SK-N-SH treated with all-trans-retinoic acid at 6 μM for 48 hours (cell line): ENCODE measurements around the gene CD274.

Experiments
- ATAC-seq: fragments of 200-7000 bp; cut with Tn5 transposase; 3 replicates; pipeline ENCODE4 v1.9.1; 2020; ENCODE audit warnings: mild to moderate bottlenecking, moderate library complexity
- ARNTL ChIP-seq: fragments of 450-650 bp; formaldehyde crosslinking; IDR thresholded peaks from 2 replicates; pipeline ENCODE4 v1.5.0; 2020; ENCODE audit warnings: low read depth, mild to moderate bottlenecking, moderate library complexity, borderline replicate concordance
- BACH2 ChIP-seq: fragments of 250-450 bp; sonication (Bioruptor Pico); IDR thresholded peaks from 2 replicates; pipeline ENCODE4 v1.9.0; 2021; ENCODE audit warnings: mild to moderate bottlenecking, borderline replicate concordance
- CREB5 ChIP-seq: fragments of 250-450 bp; sonication (Bioruptor Pico); IDR thresholded peaks from 2 replicates; pipeline ENCODE4 v1.5.1; 2020; ENCODE audit warnings: low read depth, mild to moderate bottlenecking, moderate library complexity
- CSDC2 ChIP-seq: fragments of 250-450 bp; sonication (Bioruptor Pico); IDR thresholded peaks from 2 replicates; pipeline ENCODE4 v1.5.0; 2020; ENCODE audit warnings: mild to moderate bottlenecking, moderate library complexity
- CSRNP3 ChIP-seq: fragments of 250-450 bp; sonication (Bioruptor Pico); IDR thresholded peaks from 2 replicates; pipeline ENCODE4 v1.5.1; 2021; ENCODE audit warnings: mild to moderate bottlenecking, moderate library complexity
- ESRRG ChIP-seq: fragments of 250-450 bp; sonication (Bioruptor Pico); IDR thresholded peaks from 2 replicates; pipeline ENCODE4 v1.6.1; 2021; ENCODE audit warnings: mild to moderate bottlenecking
- GLIS3 ChIP-seq: fragments of 250-450 bp; sonication (Bioruptor Pico); IDR thresholded peaks from 2 replicates; pipeline ENCODE4 v1.5.0; 2020; ENCODE audit warnings: mild to moderate bottlenecking, moderate library complexity
- ISL1 ChIP-seq: fragments of 250-450 bp; sonication (Bioruptor Pico); IDR thresholded peaks from 2 replicates; pipeline ENCODE4 v2.1.2; 2022; ENCODE audit warnings: mild to moderate bottlenecking, moderate library complexity
- OSR1 ChIP-seq: fragments of 250-450 bp; sonication (Bioruptor Pico); IDR thresholded peaks from 2 replicates; pipeline ENCODE4 v1.8.0; 2022; ENCODE audit warnings: moderate library complexity, mild to moderate bottlenecking, inconsistent platforms
- PATZ1 ChIP-seq: fragments of 250-450 bp; sonication (Bioruptor Pico); IDR thresholded peaks from 2 replicates; pipeline ENCODE4 v1.8.0; 2020; ENCODE audit warnings: mild to moderate bottlenecking, moderate library complexity, borderline replicate concordance
- RARB ChIP-seq: fragments of 250-450 bp; sonication (Bioruptor Pico); IDR thresholded peaks from 2 replicates; pipeline ENCODE4 v1.8.0; 2021; ENCODE audit warnings: mild to moderate bottlenecking, moderate library complexity
- SNAI2 ChIP-seq: fragments of 250-450 bp; sonication (Bioruptor Pico); IDR thresholded peaks from 2 replicates; pipeline ENCODE4 v1.5.0; 2020; ENCODE audit warnings: mild to moderate bottlenecking, moderate library complexity
- TCF4 ChIP-seq: fragments of 250-450 bp; sonication (Bioruptor Pico); IDR thresholded peaks from 2 replicates; pipeline ENCODE4 v1.8.0; 2021; ENCODE audit warnings: mild to moderate bottlenecking, moderate library complexity, borderline replicate concordance
- TOX ChIP-seq: fragments of 250-450 bp; sonication (Bioruptor Pico); IDR thresholded peaks from 2 replicates; pipeline ENCODE4 v1.8.0; 2021; ENCODE audit warnings: mild to moderate bottlenecking, moderate library complexity, borderline replicate concordance
- TSHZ2 ChIP-seq: fragments of 250-450 bp; sonication (Bioruptor Pico); IDR thresholded peaks from 2 replicates; pipeline ENCODE4 v1.5.0; 2020; ENCODE audit warnings: mild to moderate bottlenecking, moderate library complexity
- ZC3H10 ChIP-seq: fragments of 250-450 bp; sonication (Bioruptor Pico); IDR thresholded peaks from 2 replicates; pipeline ENCODE4 v1.5.1; 2021; ENCODE audit warnings: mild to moderate bottlenecking, moderate library complexity
- ZFP3 ChIP-seq: fragments of 250-450 bp; sonication (Bioruptor Pico); IDR thresholded peaks from 2 replicates; pipeline ENCODE4 v1.5.0; 2020; ENCODE audit warnings: mild to moderate bottlenecking, moderate library complexity
- ZFP30 ChIP-seq: fragments of 450-650 bp; formaldehyde crosslinking; IDR thresholded peaks from 2 replicates; pipeline ENCODE4 v1.5.0; 2022; ENCODE audit warnings: mild to moderate bottlenecking, moderate library complexity
- ZNF565 ChIP-seq: fragments of 450-650 bp; formaldehyde crosslinking; conservative IDR thresholded peaks from 2 replicates; pipeline ENCODE4 v1.5.0; 2020; ENCODE audit warnings: low read depth, mild to moderate bottlenecking, moderate library complexity
- ZNF70 ChIP-seq: fragments of 450-650 bp; formaldehyde crosslinking; IDR thresholded peaks from 2 replicates; pipeline ENCODE4 v1.5.0; 2020; ENCODE audit warnings: mild to moderate bottlenecking, moderate library complexity
- ZNF8 ChIP-seq: fragments of 450-650 bp; formaldehyde crosslinking; IDR thresholded peaks from 2 replicates; pipeline ENCODE4 v1.5.0; 2020; ENCODE audit warnings: mild to moderate bottlenecking, moderate library complexity
- TF ChIP-seq, protein P1 (sequence below): fragments of 250-450 bp; sonication (Bioruptor Pico); IDR thresholded peaks from 2 replicates; pipeline ENCODE4 v1.8.0; 2021; ENCODE audit warnings: low read depth, mild to moderate bottlenecking, moderate library complexity, borderline replicate concordance

Gene CD274

DNA sequence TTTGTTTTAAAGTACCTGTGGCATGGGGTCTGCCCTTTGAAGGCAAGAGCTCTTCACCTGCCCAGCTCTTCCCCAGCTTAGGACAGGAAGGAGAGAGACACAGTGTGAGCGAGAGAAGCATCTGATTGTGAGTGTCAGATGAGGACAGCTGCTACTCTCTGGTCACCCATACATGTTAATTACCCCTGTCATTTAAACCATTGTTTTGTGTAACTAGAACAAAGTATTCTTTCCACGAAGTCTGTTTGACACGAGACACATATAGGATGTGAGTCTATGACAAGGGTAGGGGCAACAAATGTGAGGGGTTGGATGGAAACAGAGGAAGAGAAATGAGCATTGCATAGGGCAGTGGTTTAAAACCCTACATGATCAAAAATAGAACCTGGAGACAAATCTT lies 3.0 kb upstream of the CD274 start:
- TF ChIP-seq CSDC2 (CRISPR knock-in tag) (no peak), ZC3H10 (no peak), ZFP30 (CRISPR knock-in tag) (no peak), CREB5 (CRISPR knock-in tag) (no peak), SNAI2 (CRISPR knock-in tag) (no peak), OSR1 (no peak), GLIS3 (CRISPR knock-in tag) (no peak), PATZ1 (no peak), TSHZ2 (no peak), ZNF70 (no peak), ZFP3 (CRISPR knock-in tag) (no peak), TOX (CRISPR knock-in tag) (no peak), RARB (no peak), CSRNP3 (CRISPR knock-in tag) (no peak), ZNF8 (CRISPR knock-in tag) (no peak), ISL1 (CRISPR knock-in tag) (no peak), TCF4 (no peak), ZNF565 (no peak)
- TF ChIP-seq, protein P1, sequence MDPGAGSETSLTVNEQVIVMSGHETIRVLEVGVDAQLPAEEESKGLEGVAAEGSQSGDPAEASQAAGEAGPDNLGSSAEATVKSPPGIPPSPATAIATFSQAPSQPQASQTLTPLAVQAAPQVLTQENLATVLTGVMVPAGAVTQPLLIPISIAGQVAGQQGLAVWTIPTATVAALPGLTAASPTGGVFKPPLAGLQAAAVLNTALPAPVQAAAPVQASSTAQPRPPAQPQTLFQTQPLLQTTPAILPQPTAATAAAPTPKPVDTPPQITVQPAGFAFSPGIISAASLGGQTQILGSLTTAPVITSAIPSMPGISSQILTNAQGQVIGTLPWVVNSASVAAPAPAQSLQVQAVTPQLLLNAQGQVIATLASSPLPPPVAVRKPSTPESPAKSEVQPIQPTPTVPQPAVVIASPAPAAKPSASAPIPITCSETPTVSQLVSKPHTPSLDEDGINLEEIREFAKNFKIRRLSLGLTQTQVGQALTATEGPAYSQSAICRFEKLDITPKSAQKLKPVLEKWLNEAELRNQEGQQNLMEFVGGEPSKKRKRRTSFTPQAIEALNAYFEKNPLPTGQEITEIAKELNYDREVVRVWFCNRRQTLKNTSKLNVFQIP (CRISPR knock-in tag): no peak
- no peak for ATAC-seq

DNA sequence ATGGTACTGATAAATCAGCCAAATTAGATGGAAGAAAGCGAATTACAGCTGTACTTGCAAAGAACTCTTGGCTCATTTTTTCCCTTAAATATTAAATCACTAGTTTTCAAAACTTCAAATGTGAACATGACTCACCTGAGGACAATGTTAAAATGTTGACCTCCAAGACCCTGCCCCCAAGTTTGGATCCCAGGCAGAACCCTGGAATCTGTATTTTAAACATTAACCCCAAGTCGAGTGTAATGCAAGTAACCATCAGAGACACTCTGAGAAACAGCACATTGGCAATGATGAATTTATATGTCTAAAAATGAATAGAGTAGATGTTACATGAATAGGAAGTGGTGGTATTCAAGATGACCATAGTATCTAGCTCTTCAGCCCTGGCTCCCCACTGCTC lies 2.3 kb upstream of the CD274 start:
- no peak for ATAC-seq
- TF ChIP-seq CSRNP3 (CRISPR knock-in tag): no peak
- TF ChIP-seq BACH2 (CRISPR knock-in tag): no peak
- TF ChIP-seq OSR1: no peak
- no peak for TF ChIP-seq GLIS3 (CRISPR knock-in tag)
- no peak for TF ChIP-seq ISL1 (CRISPR knock-in tag)
- TF ChIP-seq ZNF70: no peak
- TF ChIP-seq PATZ1: no peak
- TF ChIP-seq ZNF8 (CRISPR knock-in tag): no peak
- no peak for TF ChIP-seq RARB
- no peak for TF ChIP-seq SNAI2 (CRISPR knock-in tag)
- no peak for TF ChIP-seq ESRRG (CRISPR knock-in tag)
- TF ChIP-seq, protein P1 (CRISPR knock-in tag): no peak
- no peak for TF ChIP-seq ZFP30 (CRISPR knock-in tag)
- TF ChIP-seq ZC3H10: no peak
- TF ChIP-seq TCF4: no peak
- no peak for TF ChIP-seq ARNTL (CRISPR knock-in tag)
- no peak for TF ChIP-seq ZFP3 (CRISPR knock-in tag)
- TF ChIP-seq ZNF565: no peak
